ENCODE measurements around the gene EEFSEC.

DNA sequence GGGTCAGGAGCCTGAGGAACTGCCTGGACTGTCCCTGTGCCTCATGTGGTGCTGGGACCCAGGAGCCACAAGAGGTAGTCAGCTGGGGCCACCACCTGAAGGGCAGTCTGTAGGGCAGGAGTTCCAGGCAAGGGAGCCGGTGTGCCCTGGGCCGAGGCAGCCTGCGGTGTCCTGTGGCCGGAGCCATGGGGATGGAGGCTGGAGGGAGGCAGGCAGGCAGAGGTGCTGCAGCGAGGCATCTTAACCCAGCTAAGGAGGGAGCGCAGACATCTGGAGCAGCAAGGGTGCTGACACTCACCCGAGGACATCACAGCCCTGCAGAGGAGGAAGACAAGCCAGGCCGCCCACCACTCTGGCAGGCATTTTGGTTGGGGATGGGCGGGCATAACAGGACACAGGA is 235.7 kb downstream of the EEFSEC start:
- TF ChIP-seq POLR2A (IDR thresholded peaks at IDR 0.05): no peak
- no peak for TF ChIP-seq CTCF (IDR thresholded peaks at IDR 0.05)

Measured in esophagus squamous epithelium (tissue), 4 donors.